Breast epithelium (tissue), 3 donors: Measurements from ENCODE around the gene ZNF41.

ENCODE experiments used
- POLR2A ChIP-seq: fragments of 450-650 bp; IDR thresholded peaks from one replicate; pipeline ENCODE4 v1.6.1; 2016; ENCODE audit warnings: antibody characterized with exemption, mild to moderate bottlenecking, moderate library complexity
- POLR2AphosphoS5 ChIP-seq, 3 donors: sonication (generic); formaldehyde crosslinking; IDR thresholded peaks; one replicate each; pipeline ENCODE4 v1.6.1; 2017; ENCODE audit warnings: antibody characterized with exemption in 3 of 3
- TF ChIP-seq, protein P1 (sequence below), 3 donors: fragments of 450-650 bp; IDR thresholded peaks; one replicate each; pipeline ENCODE4 v1.5.1; 2016 to 2017; ENCODE audit warnings: antibody characterized with exemption in 3 of 3, mild to moderate bottlenecking in 3 of 3, moderate library complexity in 3 of 3

DNA sequence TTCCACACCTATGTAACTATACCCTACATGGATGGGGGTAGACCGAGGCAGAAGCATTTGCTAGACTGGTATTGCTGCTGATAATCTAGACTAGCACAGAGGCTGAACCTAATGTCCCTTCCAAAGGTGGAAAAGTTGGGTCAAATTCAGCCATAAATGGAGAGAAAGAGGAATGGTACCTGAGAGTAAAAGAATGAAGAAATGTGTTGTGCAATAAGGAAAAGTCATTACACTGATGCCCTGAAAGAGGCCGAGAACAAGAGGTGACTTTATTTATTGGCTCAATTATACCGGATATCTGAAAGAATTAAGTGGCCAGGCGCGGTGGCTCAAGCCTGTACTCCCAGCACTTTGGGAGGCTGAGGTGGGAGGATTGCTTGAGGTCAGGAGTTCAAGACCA is 52.1 kb downstream of the ZNF41 start:
- TF ChIP-seq POLR2AphosphoS5 (IDR thresholded peaks at IDR 0.05) (no peak), POLR2A (no peak)
- TF ChIP-seq, protein P1, sequence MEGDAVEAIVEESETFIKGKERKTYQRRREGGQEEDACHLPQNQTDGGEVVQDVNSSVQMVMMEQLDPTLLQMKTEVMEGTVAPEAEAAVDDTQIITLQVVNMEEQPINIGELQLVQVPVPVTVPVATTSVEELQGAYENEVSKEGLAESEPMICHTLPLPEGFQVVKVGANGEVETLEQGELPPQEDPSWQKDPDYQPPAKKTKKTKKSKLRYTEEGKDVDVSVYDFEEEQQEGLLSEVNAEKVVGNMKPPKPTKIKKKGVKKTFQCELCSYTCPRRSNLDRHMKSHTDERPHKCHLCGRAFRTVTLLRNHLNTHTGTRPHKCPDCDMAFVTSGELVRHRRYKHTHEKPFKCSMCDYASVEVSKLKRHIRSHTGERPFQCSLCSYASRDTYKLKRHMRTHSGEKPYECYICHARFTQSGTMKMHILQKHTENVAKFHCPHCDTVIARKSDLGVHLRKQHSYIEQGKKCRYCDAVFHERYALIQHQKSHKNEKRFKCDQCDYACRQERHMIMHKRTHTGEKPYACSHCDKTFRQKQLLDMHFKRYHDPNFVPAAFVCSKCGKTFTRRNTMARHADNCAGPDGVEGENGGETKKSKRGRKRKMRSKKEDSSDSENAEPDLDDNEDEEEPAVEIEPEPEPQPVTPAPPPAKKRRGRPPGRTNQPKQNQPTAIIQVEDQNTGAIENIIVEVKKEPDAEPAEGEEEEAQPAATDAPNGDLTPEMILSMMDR (IDR thresholded peaks at IDR 0.05): no peak
